Body of pancreas (tissue), 4 donors: ENCODE measurements around the gene AGK.

Experiments
- CTCF ChIP-seq, 7 experiments: fragments of 450-650 bp in 4 of 7; fragments of 200-600 bp in 3 of 7; sonication (generic) in 3 of 7; IDR thresholded peaks; one replicate each; pipeline ENCODE4 v1.5.1; 2016 to 2019; ENCODE audit warnings: antibody characterized with exemption in 7 of 7
- POLR2A ChIP-seq, 3 donors: fragments of 450-650 bp; IDR thresholded peaks; one replicate each; pipeline ENCODE4 v1.6.1; 2016; ENCODE audit warnings: antibody characterized with exemption in 3 of 3, mild to moderate bottlenecking in 2 of 3

GRCh38 chr7:141537906-141538305, 13.3 kb upstream of the AGK start:
- TF ChIP-seq CTCF (IDR thresholded peaks at IDR 0.05) (no peak), POLR2A (IDR thresholded peaks at IDR 0.05) (no peak)
